ENCODE measurements around the gene ACOT4.
A peak's percentile ranks its signal among the peaks of the same experiment; 100 is the strongest.
"Not testable (repeated sequence)": the region's sequence is repeated elsewhere in the genome, so short reads cannot be mapped to it uniquely, and the experiment has no call there.

The ACOT4 gene

DNA sequence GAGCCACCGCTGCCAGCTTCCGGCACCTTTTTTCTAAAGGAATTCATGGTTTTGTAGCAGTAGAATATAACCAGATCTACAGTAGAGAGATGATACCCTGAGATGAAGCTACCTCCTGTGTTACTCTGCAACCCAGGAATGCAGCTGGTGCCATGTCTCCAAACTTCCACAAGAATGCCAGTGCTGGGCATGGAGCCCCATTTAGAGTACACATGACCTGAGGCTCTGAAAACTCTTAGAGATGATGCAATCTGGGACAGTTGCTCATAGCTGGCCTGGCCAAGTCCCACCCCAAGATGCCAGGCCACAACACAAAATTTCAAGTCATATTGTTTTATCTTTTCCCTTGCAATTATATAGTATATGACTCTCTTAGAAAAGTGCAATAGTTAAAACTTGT is 14.5 kb upstream of the ACOT4 start:
- DNase-seq (ENCODE audit: low read depth in 2 of 2): not testable (repeated sequence)

DNA sequence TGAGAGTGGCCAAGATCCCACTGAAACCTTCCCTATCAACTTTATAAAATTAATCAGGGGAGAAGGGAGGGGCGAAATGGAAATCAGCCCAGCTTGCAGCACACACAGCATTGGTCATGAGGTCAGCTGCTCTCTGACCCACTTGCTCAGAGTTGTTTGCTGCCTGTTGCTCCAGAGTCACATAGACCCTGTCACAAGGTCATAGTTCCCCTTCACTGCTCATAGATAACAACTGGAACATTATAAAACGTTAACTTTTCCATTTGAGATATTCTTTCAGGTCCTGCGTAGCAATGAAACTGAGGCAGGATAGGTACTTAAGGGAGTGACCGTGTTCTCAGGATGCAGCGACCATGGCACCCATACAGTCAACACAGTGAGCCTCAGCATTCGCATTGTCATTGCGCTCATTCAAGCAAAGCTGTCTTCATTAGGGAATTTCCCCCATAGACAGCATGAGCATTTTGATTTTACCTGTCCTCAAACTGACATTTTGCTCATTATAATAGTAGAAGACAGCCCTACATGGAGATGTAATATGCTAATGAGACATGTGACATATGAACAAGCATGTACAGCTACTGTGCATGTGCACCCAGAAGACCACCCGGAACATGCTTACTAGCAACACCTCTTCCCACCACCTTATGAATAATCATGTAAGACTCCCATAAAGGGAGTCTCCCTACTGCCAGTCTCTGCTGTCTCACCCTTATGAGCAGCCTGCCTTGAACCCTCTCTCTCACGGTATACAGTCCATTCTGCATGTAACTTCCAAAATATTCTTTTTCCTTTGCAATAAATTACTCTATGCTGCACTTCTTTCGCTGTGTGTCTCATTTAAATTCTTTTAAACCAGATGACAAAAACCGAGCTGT is 9.3 kb upstream of the ACOT4 start:
- DNase-seq (ENCODE audit: low read depth in 2 of 2): not testable (repeated sequence)

DNA sequence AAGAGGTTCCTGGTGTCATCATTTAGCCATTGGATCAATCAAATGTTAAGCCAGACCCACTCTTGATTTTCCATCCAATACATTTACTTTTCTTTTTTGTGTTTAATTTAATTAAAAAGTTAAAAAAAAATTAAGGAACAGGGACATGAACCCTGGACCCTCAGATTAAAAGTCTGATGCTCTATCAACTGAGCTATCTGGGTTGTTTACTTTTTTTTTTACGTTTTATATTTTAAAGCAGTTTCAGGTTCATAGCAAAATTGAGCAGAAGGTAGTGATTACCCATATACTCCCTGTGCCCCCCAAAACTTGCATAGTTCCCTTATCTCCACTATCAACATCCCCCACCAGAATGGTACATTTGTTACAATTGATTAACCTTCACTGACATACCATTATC is 3.0 kb upstream of the ACOT4 start:
- DNase-seq (ENCODE audit: low read depth in 2 of 2): no peak

DNA sequence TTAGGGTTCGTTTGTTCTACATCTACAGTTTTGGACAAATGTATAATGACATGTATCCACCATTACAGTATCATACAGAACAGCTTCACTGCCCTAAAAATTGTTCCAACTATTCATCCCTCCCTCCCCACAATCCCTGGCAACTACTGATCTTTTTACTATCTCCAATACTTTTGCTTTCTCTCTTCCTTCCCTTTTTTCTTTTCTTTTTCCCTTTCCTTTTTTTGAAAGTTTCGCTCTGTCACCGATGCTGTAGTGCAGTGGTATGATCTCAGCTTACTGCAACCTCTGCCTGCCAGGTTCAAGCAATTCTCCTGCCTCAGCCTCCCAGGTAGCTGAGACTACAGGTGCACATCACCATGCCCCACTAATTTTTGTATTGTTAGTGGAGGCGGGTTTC is 2.6 kb upstream of the ACOT4 start:
- DNase-seq (ENCODE audit: low read depth in 2 of 2): no peak

DNA sequence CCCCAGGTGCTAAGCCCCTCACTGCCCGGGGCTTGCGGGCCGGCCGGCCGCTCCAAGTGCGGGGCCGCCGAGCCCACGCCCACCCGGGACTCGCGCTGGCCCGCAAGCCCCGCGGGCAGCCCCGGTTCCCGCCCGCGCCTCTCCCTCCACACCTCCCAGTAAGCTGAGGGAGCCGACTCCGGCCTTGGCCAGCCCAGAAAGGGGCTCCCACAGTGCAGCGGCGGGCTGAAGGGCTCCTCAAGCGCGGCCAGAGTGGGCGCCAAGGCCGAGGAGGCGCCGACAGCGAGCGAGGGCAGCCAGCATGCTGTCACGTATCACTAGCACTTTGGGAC is 1.0 kb upstream of the ACOT4 start:
- not testable (repeated sequence) for DNase-seq (ENCODE audit: low read depth in 2 of 2)

DNA sequence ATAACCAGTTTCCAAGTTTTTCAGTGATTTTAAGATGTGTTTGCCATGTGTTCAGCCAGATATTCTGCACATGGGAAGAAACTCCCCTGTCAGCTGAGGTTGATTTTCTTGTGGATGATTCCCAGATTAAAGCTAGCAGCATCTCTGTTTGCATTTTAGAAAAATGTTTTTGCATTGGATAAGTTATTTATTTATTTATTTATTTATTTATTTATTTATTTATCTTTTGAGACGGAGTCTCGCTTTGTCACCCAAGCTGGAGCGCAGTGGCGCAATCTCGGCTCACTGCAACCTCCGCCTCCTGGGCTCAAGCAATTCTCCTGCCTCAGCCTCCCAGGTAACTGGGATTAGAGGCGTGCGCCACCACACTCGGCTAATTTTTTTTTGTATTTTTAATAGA is 2.8 kb downstream of the ACOT4 start:
- DNase-seq (ENCODE audit: low read depth in 2 of 2): no peak

DNA sequence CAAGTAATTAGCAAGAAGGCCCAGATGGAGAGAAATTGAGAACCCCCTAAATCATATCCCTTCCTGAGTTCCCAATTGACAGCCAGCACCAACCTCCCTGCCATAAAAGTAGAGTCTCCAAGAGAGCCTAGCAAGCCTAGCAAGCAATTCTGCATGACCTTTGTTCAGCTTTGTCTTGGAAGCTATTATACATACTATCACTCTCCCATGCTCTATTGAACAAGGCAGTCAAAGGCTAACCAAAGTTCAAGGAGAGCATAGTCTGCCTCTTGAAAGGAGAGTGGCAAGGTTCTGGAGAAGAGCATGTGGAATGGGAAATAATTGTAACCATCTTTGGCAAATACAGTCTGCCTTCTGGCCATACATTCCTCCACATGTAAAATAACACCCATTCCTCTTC is 7.8 kb downstream of the ACOT4 start:
- no peak for DNase-seq (ENCODE audit: low read depth in 2 of 2)

DNA sequence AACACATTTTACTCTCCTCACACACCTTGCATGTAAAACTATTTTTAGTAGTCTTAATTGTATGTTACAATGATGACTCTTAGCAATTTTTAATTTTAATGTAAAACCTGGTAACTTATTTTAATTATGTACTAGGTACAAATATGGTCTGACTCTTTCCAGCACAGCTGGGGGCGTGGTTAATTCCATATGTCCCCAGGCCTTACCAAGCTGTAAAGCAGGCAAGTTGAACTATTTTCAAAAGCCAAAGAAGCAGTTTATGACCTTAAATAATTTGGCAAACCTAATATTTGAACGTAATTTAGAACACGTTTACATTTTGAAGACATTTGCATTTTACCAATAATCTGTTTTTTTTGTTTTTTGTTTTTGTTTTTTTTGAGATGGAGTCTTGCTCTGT is 11.3 kb downstream of the ACOT4 start:
- no peak for DNase-seq (ENCODE audit: low read depth in 2 of 2)

DNA sequence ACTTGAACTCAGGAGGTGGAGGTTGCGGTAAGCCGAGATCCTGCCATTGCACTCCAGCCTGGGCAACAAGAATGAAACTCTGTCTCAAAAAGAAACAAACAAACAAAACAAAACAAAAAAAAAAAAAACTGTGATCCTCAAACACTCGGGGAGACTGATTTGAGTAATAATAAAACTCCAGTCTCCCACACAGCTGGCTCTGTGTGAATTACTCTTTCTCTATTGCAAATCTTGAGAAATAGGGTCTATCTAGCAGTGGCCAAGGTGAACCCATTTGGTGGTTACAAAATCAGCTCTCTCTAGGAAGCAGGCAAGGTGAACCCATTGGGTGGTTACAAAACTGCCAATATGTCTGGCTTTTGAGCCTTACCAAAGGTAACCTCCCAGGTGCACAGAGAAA is 14.6 kb downstream of the ACOT4 start:
- no peak for DNase-seq (ENCODE audit: low read depth in 2 of 2)

DNA sequence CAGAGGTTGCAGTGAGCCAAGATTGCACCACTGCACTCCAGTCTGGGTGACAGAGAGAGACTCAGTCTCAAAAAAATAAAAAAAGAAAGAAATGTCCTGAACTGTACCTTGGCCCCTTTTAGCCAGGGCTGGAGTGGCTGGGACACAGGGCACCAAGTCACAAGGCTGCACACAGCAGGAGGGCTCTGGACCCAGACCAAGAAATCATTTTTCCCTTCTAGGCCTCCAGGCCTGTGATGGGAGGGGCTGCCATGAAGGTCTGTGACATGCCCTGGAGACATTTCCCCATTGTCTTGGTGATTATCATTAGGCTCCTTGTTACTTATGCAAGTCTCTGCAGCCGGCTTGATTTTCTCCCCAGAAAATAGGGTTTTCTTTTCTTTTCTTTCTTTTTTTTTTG is 15.6 kb downstream of the ACOT4 start:
- DNase-seq (ENCODE audit: low read depth in 2 of 2): no peak

DNA sequence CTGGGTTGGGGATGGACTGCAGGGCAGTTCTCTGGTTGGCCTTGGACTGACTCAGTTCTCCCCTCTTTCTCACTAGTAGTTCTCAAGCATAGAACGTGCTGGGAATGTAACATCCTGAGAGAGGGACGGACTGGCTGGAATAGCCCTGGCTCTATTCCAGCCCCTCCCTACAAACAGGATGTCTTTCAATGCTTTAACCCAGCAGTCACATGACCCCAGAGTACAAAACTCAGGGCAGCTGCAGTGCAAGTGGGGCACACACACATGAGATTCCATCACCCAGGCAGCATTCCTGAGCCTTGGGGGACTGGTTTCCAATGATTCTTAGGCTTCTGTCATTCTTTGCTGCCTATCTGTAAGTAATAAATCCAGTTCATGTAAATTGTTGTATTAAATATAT is 19.0 kb downstream of the ACOT4 start:
- no peak for DNase-seq (ENCODE audit: low read depth in 2 of 2)

DNA sequence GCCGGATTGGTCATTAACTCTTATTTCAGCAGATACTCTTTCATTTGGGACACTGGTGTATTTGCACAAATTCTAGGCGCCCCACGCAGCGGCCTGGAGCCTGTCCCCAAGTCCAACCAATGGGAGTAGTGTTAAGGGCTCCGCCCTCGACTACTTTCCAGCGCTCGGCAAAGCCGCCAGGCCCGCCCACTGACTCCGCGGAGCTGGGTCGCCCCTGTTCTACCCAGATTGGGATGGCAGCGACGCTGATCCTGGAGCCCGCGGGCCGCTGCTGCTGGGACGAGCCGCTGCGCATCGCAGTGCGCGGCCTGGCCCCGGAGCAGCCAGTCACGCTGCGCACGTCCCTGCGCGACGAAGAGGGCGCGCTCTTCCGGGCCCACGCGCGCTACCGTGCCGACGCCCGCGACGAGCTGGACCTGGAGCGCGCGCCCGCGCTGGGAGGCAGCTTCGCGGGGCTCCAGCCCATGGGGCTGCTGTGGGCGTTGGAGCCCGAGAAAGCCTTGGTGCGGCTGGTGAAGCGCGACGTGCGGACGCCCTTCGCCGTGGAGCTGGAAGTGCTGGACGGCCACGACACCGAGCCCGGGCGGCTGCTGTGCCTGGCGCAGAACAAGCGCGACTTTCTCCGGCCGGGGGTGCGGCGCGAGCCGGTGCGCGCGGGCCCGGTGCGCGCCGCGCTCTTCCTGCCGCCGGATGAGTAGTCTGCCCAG is 20.8 kb downstream of the ACOT4 start, which contains the start of gene ACOT6:
Gene ACOT6, plus strand, starts transcription at position 179 of the 707 bp plus-strand sequence. Its CDS starts 55 bp downstream, at position 234.
- peak; percentile 27 to 29 for DNase-seq (ENCODE audit: low read depth in 2 of 2)

DNA sequence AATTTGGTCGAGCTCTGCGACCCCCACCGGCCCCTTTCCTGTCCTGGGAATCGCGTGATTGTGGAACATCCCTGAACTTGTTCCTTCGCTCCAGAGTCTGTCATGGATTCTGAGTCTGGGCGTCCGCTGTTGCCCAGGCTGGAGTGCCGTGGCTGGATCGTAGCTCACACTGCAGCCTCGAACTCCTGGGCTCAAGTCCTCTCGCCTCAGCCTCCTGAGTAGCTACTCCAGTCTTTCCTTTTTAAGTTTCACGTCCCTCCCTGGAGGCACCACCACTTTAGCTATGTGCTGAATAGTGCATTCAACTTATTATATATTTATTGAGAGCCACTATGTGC is 21.3 kb downstream of the ACOT4 start:
- DNase-seq (ENCODE audit: low read depth in 2 of 2): no peak

DNA sequence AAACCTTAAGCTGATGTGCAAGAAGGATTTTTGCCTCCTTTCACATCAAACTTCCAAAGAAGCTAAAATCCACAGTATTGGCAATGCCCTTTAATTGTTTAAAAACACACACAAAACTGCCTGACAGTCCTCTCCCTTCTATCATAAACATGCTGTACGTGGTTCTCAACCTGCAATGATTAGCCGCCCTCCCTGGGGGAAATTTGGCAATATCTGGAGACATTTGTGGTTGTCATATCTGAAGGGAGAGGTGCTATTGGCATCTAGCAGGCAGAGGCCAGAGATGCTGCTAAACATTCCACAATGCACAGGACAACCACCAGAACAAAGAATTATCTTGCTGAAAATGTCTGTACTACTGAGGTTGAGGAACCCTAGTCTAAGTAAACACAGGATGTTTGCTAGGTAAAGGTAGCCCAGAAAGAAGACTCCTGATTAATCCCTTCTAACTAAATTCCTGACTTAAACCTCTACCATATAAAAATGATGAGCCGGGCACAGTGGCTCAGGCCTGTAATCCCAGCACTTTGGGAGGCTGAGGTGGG is 21.8 kb downstream of the ACOT4 start:
- no peak for DNase-seq (ENCODE audit: low read depth in 2 of 2)

DNA sequence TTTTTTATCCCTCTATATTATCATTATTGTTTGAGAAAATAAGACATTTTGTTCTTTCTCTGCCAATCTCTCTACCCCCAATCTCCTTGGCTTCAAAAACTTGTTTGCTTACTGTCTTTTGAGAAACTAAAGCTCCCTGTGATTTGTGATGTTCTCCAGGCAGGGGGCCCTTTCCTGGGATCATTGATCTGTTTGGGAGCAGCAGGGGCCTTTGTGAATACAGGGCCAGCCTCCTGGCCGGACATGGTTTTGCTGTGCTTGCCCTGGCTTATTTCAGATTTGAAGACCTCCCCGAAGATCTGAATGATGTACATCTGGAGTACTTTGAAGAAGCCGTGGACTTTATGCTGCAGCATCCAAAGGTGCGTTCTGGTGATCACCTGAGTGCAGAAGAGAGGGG is 25.2 kb downstream of the ACOT4 start:
- DNase-seq (ENCODE audit: low read depth in 2 of 2): no peak

DNA sequence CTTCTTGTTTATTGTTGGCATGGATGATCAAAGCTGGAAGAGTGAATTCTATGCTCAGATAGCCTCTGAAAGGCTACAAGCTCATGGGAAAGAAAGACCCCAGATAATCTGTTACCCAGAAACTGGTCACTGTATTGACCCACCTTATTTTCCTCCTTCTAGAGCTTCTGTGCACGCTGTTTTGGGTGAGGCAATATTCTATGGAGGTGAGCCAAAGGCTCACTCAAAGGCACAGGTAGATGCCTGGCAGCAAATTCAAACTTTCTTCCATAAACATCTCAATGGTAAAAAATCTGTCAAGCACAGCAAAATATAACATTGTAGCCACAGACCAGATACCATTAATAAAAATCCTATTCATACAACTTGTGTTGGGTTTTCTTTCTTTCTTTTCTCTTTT is 27.9 kb downstream of the ACOT4 start:
- no peak for DNase-seq (ENCODE audit: low read depth in 2 of 2)

DNA sequence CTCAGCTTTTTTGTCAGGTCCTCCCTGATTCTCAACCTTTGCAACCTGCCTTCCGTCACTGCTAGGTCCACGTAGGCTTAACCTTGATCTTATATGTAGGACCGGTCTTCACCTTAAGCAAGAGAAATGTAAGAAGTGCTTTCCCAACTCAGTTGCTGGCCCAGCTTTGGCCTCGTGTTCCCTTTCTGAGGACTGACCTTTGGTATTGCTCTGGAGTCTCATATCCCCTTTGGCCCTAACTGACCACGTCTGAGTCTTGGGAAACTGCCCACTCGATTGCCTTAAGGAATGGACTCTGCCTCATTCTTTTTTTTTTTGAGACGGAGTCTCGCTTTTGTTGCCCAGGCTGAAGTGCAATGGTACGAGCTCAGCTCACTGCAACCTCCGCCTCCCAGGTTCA is 28.6 kb downstream of the ACOT4 start:
- DNase-seq (ENCODE audit: low read depth in 2 of 2): no peak

DNA sequence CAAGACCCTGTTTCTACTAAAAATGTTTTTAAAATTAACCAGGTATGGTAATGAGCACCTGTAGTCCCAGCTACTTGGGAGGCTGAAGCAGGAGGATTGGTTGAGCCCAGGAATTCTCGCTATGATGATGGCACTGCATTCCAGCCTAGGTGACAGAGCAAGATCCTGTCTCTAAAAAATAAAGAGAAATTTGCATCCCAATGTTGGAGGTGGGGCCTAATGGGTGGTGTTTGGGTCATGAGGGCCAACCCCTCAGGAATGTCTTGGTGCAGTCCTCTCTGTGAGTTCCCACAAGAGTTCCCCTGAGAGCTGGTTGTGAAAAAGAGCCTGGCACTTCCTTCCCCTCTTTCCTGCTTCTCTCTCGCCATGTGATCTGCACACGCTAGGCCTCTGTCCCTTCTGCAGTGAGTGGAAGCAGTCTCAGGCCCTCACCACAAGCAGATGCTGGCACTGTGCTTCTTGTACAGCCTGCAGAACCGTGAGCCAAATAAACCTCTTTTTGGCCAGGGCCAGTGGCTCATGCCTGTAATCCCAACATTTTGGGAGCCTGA is 31.9 kb downstream of the ACOT4 start:
- no peak for DNase-seq (ENCODE audit: low read depth in 2 of 2)

DNA sequence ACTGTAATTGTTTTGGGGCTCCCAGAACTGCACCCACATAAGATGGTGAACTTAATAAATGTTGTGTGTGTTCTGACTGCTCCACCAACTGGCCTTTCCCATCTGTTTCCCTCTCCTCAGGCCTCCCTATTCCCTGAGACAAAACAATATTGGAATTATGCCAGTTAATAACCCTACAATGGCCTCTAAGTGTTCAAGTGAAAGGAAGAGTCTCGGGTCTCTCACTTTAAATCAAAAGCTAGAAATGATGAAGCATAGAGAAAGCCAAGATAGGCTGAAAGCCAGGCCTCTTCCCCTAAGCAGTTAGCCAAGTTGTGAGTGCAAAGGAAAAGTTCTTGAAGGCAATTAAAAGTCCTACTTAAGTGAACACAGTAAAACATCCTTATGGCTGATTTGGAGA is 34.0 kb downstream of the ACOT4 start:
- no peak for DNase-seq (ENCODE audit: low read depth in 2 of 2)

DNA sequence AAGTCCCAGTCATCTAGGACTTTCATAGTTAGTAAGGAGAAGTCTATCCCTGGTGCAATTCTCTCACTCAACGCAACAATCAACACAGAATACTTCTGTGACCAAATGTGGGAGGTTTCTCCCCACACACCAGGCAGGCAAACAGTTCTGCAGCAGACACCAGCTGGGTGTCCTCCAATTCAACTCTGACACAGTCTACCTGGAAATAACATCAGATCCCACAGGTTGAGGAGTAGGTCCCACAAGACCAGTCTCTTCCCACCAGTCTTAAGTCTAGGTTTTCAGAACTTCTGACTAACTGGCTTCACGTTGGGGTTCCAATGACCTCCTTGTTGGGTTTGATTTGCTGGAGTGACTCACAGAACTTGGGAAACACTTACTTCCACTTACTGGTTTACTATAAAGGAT is 35.5 kb downstream of the ACOT4 start:
- no peak for DNase-seq (ENCODE audit: low read depth in 2 of 2)

DNA sequence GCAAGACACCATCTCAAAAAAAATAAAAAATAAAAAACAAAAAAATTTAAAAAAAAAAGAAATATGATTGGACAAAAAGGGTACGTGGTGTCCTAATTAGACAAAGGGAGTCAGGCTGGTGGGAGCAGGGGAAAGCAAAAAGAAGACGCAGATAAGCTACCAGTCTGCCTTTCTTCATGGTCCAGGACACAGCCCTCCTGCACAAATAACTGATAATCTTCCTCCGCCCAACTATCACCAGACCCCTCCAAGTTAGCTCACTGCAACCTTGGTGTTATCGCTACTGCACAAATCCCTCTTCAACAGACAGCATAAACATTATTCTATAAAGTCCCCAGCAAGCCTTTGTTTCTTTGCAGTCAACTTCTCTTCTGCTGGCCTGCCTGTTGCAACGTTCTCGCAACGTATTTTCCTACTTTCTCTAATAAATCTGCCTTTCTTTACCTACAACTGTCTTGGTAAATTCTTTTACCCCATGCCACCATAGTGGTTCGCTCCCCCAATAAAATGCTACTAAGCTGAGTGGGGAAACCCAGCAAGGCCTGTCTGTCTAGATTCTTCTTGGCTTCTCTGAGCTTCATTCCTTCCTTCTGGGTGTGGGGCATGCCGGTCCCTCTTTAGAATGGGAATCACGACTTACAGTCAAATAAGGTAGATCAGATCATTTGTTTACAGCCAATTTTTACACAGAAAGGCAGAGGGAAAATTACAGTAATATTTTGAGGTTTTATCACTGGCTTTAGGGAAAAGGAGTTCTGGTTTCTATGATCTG is 38.5 kb downstream of the ACOT4 start:
- no peak for DNase-seq (ENCODE audit: low read depth in 2 of 2)
